SK-N-SH (cell line): ENCODE measurements around the gene ANKRD44. TPM values are rescaled to one million over a fixed set of nuclear protein-coding genes. Genes with fewer than 3 reads are reported as not detected.

Experiments
- CTCF ChIA-PET: fragments of 300-600, 350-600 bp; formaldehyde crosslinking; extraction: SDS; loops from one replicate; lab custom pipeline; 2021; lab: Yijun Ruan, JAX
- POLR2A ChIA-PET: fragments of 350-600 bp; sonication (Branson Sonifier 250); formaldehyde crosslinking; extraction: SDS; loops from one replicate; lab custom pipeline; 2020; ENCODE audit warnings: antibody characterized with exemption, inconsistent platforms; lab: Yijun Ruan, JAX
- DNase-seq: peaks from one replicate; pipeline ENCODE4 v3.0.0; 2012
- H2AFZ ChIP-seq: fragments of 200-600 bp; sonication (generic); 2 replicates; pipeline ENCODE4 v1.8.1; 2016; ENCODE audit warnings: antibody characterized with exemption, mild to moderate bottlenecking, low read depth
- H3F3A ChIP-seq: fragments of 200-600 bp; sonication (generic); replicated peaks from 2 replicates; pipeline ENCODE3; 2016; ENCODE audit warnings: antibody characterized with exemption, mild to moderate bottlenecking; ENCODE audit not compliant: insufficient read depth
- H3K27ac ChIP-seq, 2 experiments: fragments of 200-500 bp in 1 of 2; fragments of 200-600 bp in 1 of 2; sonication (Bioruptor generic) in 1 of 2; sonication (generic), shearing (Covaris generic) in 1 of 2; 2 replicates each; pipeline versions ENCODE4 v1.5.1 to v1.6.1; 2014 to 2016; ENCODE audit warnings: low read depth in 2 of 2, inconsistent platforms in 1 of 2, low read length in 1 of 2, mild to moderate bottlenecking in 1 of 2, mixed read lengths in 1 of 2
- H3K27me3 ChIP-seq: fragments of 200-600 bp; sonication (generic), shearing (Covaris generic); 2 replicates; pipeline ENCODE4 v1.6.1; 2016; ENCODE audit warnings: mixed run types; ENCODE audit not compliant: insufficient read depth
- H3K36me3 ChIP-seq, 2 experiments: fragments of 200-500 bp in 1 of 2; fragments of 200-600 bp in 1 of 2; sonication (Bioruptor generic) in 1 of 2; sonication (generic) in 1 of 2; replicated peaks in 1 of 2; 2 replicates each; pipeline versions ENCODE3 to v1.5.1; 2014 to 2016; ENCODE audit warnings: low read length in 1 of 2, mild to moderate bottlenecking in 1 of 2; ENCODE audit not compliant: insufficient read depth in 2 of 2, control insufficient read depth in 1 of 2
- H3K4me1 ChIP-seq, 2 experiments: fragments of 200-500 bp in 1 of 2; fragments of 200-600 bp in 1 of 2; sonication (Bioruptor generic) in 1 of 2; sonication (generic), shearing (Covaris generic) in 1 of 2; 2 replicates each; pipeline versions ENCODE4 v1.5.1 to v1.6.1; 2014 to 2016; ENCODE audit warnings: low read depth in 1 of 2, low read length in 1 of 2, mixed run types in 1 of 2; ENCODE audit not compliant: insufficient read depth in 2 of 2, control insufficient read depth in 1 of 2
- H3K4me2 ChIP-seq: fragments of 200-600 bp; sonication (generic), shearing (Covaris generic); 2 replicates; pipeline ENCODE4 v1.6.1; 2017; ENCODE audit warnings: mixed run types
- H3K4me3 ChIP-seq, 2 experiments: fragments of 200-500 bp in 1 of 2; fragments of 200-600 bp in 1 of 2; sonication (Bioruptor generic) in 1 of 2; sonication (generic), shearing (Covaris generic) in 1 of 2; 2 replicates each; pipeline versions ENCODE4 v1.5.1 to v1.8.1; 2014 to 2016; ENCODE audit warnings: low read depth in 2 of 2, inconsistent platforms in 1 of 2, low read length in 1 of 2, mild to moderate bottlenecking in 1 of 2, mixed read lengths in 1 of 2, moderate library complexity in 1 of 2
- H3K79me2 ChIP-seq: fragments of 200-600 bp; sonication (generic); 2 replicates; pipeline ENCODE4 v1.8.1; 2017; ENCODE audit warnings: mild to moderate bottlenecking; ENCODE audit not compliant: insufficient read depth
- H3K9ac ChIP-seq: fragments of 200-600 bp; sonication (generic); 2 replicates; pipeline ENCODE4 v1.6.1; 2017; ENCODE audit warnings: mixed run types
- H3K9me2 ChIP-seq: fragments of 200-600 bp; sonication (generic); 2 replicates; pipeline ENCODE4 v1.6.1; 2017; ENCODE audit warnings: mixed run types
- H3K9me3 ChIP-seq: fragments of 200-600 bp; sonication (generic); 2 replicates; pipeline ENCODE4 v1.6.1; 2017; ENCODE audit warnings: mixed run types, mild to moderate bottlenecking, moderate library complexity
- H4K20me1 ChIP-seq: fragments of 200-600 bp; sonication (generic); 2 replicates; pipeline ENCODE4 v1.6.1; 2017; ENCODE audit warnings: mild to moderate bottlenecking, mixed run types; ENCODE audit not compliant: insufficient read depth
- CTCF ChIP-seq: fragments of 200-600 bp; sonication (generic); IDR thresholded peaks from 2 replicates; pipeline ENCODE4 v1.6.1; 2017; ENCODE audit warnings: antibody characterized with exemption, mild to moderate bottlenecking, moderate library complexity
- ELF1 ChIP-seq: IDR thresholded peaks from 2 replicates; pipeline ENCODE4 v1.4.0; 2012
- EP300 ChIP-seq, 2 experiments: IDR thresholded peaks; 2 replicates each; pipeline versions ENCODE4 v1.4.0 to v1.6.1; 2012; ENCODE audit warnings: borderline replicate concordance in 1 of 2, low read depth in 1 of 2, low read length in 1 of 2
- FOXJ3 ChIP-seq: sonication (generic); formaldehyde crosslinking; IDR thresholded peaks from 2 replicates; pipeline ENCODE4 v1.5.1; 2020; ENCODE audit warnings: mild to moderate bottlenecking, missing genetic modification reagents
- FOXM1 ChIP-seq: IDR thresholded peaks from 2 replicates; pipeline ENCODE4 v1.4.0; 2012; ENCODE audit warnings: low read depth, mild to moderate bottlenecking
- GABPA ChIP-seq: IDR thresholded peaks from 2 replicates; pipeline ENCODE4 v1.4.0; 2012; ENCODE audit warnings: low read depth, mild to moderate bottlenecking
- GATA2 ChIP-seq: sonication (generic); formaldehyde crosslinking; IDR thresholded peaks from 2 replicates; pipeline ENCODE4 v1.5.0; 2020; ENCODE audit warnings: mild to moderate bottlenecking, missing genetic modification reagents
- MAX ChIP-seq: IDR thresholded peaks from 2 replicates; pipeline ENCODE4 v1.4.0; 2012; ENCODE audit warnings: low read depth
- MEF2A ChIP-seq: IDR thresholded peaks from 2 replicates; pipeline ENCODE4 v1.4.0; 2012; ENCODE audit warnings: low read depth, borderline replicate concordance
- MXI1 ChIP-seq: IDR thresholded peaks from 2 replicates; pipeline ENCODE4 v1.6.1; 2012; ENCODE audit warnings: mild to moderate bottlenecking, low read depth, low read length, improper control_type of control experiment
- NRF1 ChIP-seq: IDR thresholded peaks from 2 replicates; pipeline ENCODE4 v1.6.1; 2012; ENCODE audit warnings: low read depth, mild to moderate bottlenecking, low read length
- RAD21 ChIP-seq: IDR thresholded peaks from 2 replicates; pipeline ENCODE4 v1.6.1; 2012; ENCODE audit warnings: mild to moderate bottlenecking, low read length
- REST ChIP-seq: IDR thresholded peaks from 2 replicates; pipeline ENCODE4 v1.6.1; 2012; ENCODE audit warnings: mild to moderate bottlenecking, low read depth, low read length, moderate library complexity
- RXRA ChIP-seq: IDR thresholded peaks from 2 replicates; pipeline ENCODE4 v1.4.0; 2012; ENCODE audit warnings: low read depth, mild to moderate bottlenecking, borderline replicate concordance
- TAF1 ChIP-seq: IDR thresholded peaks from 2 replicates; pipeline ENCODE4 v1.6.1; 2012; ENCODE audit warnings: low read depth, mild to moderate bottlenecking, low read length, moderate library complexity, borderline replicate concordance
- TEAD4 ChIP-seq: IDR thresholded peaks from 2 replicates; pipeline ENCODE4 v1.4.0; 2012; ENCODE audit warnings: mild to moderate bottlenecking, borderline replicate concordance; ENCODE audit not compliant: insufficient read depth
- USF2 ChIP-seq: fragments of 150-350 bp; IDR thresholded peaks from 2 replicates; pipeline ENCODE4 v1.6.1; 2017; ENCODE audit warnings: antibody characterized with exemption, low read length, low read depth, borderline replicate concordance
- WGBS: methylation state at CpG from one replicate; pipeline ENCODE4 v1.1.6; 2017; ENCODE audit warnings: low lambda C conversion rate; 5-methylcytosine and 5-hydroxymethylcytosine counted together
- polyA plus RNA-seq, 3 experiments: library from polyadenylated mRNA; depleted of rRNA; stranded (reverse); fragments of >200 nt; gene quantifications; 2 replicates each; pipeline ENCODE4 v1.2.3, GENCODE V29; 2012

ANKRD44 gene
- polyA plus RNA-seq, 1 of the 3 experiments (the other 2 are of a cell fraction): 12.5 TPM

GRCh38 chr2:197121255-197121654, 189.3 kb downstream of the ANKRD44 start:
- Histone ChIP-seq H2AFZ (no peak overlapping the region), H3K36me3 (peaks cover 0 to 9% of the 10 kb centered on the region in 2 experiments), H3K9me2 (no peaks in the 10 kb centered on the region), H3K4me3 (no peak overlapping the region), H3K9me3 (no peaks in the 10 kb centered on the region), H3K27me3 (no peaks in the 10 kb centered on the region), H3K4me2 (no peak overlapping the region), H3K27ac (no peak overlapping the region), H3K79me2 (no peaks in the 10 kb centered on the region), H3F3A (no peaks in the 10 kb centered on the region), H3K9ac (no peak overlapping the region), H3K4me1 (peaks cover 0 to 2% of the 10 kb centered on the region in 2 experiments; a peak in 2 of 4 replicates), H4K20me1 (no peaks in the 10 kb centered on the region)
- ChIA-PET CTCF (interaction anchor here (3.2 kb wide), 1 partner anchor 8 kb away, joined by 18 read pairs; no protein-coding TSS in a partner anchor), POLR2A (no interaction called here)
- WGBS: 93% methylated on average over 8 of the region's 8 CpGs
- TF ChIP-seq RXRA (no peak), FOXM1 (no peak), MEF2A (no peak), MAX (no peak), ELF1 (no peak), TAF1 (no peak), MXI1 (no peak), USF2 (no peak), GATA2 (no peak), CTCF (no peak), FOXJ3 (CRISPR knock-in tag) (no peak), GABPA (no peak), NRF1 (no peak), TEAD4 (no peak), RAD21 (no peak), EP300 (IDR thresholded peaks at IDR 0.05; ENCODE audit: borderline replicate concordance in 1 of 2, low read depth in 1 of 2, low read length in 1 of 2) (no peak), REST (no peak)
- no peak for DNase-seq
